RWPE2 (cell line): ENCODE measurements around the gene CCDC141.

Experiments
- ATAC-seq: fragments of 200-7000 bp; cut with Tn5 transposase; 3 replicates; pipeline ENCODE4 v1.9.1; 2021; ENCODE audit warnings: low read depth
- DNase-seq: peaks from one replicate; pipeline ENCODE4 v3.0.0-alpha.2; 2020; ENCODE audit warnings: low spot score
- H3K27ac ChIP-seq: fragments of 450-650 bp; 2 replicates; pipeline ENCODE4 v1.5.1; 2017; ENCODE audit warnings: mild to moderate bottlenecking; ENCODE audit not compliant: poor library complexity, severe bottlenecking
- H3K27me3 ChIP-seq: fragments of 250-450 bp; sonication (Bioruptor Pico); 2 replicates; pipeline ENCODE4 v1.5.1; 2021; ENCODE audit warnings: mild to moderate bottlenecking, moderate library complexity; ENCODE audit not compliant: insufficient read depth, poor library complexity, severe bottlenecking
- H3K36me3 ChIP-seq: fragments of 250-450 bp; sonication (Bioruptor Pico); 2 replicates; pipeline ENCODE4 v1.5.1; 2020; ENCODE audit warnings: low read depth, mild to moderate bottlenecking, moderate library complexity
- H3K4me1 ChIP-seq: fragments of 250-450 bp; sonication (Bioruptor Pico); 2 replicates; pipeline ENCODE4 v1.5.1; 2021; ENCODE audit warnings: mild to moderate bottlenecking, moderate library complexity; ENCODE audit not compliant: insufficient read depth, poor library complexity, severe bottlenecking
- H3K4me3 ChIP-seq: fragments of 250-450 bp; sonication (Bioruptor Pico); 2 replicates; pipeline ENCODE4 v1.5.1; 2021; ENCODE audit warnings: mild to moderate bottlenecking, moderate library complexity; ENCODE audit not compliant: severe bottlenecking
- H3K9me3 ChIP-seq: fragments of 250-450 bp; sonication (Bioruptor Pico); 2 replicates; pipeline ENCODE4 v1.5.1; 2021; ENCODE audit warnings: mild to moderate bottlenecking, moderate library complexity; ENCODE audit not compliant: severe bottlenecking
- CTCF ChIP-seq: fragments of 450-650 bp; IDR thresholded peaks from one replicate; pipeline ENCODE4 v1.5.1; 2017; ENCODE audit warnings: mild to moderate bottlenecking, moderate library complexity; ENCODE audit not compliant: poor library complexity, severe bottlenecking

CCDC141 gene

GRCh38 chr2:178829981-178830380 lies 220.0 kb downstream of the CCDC141 start:
- ATAC-seq, result no peak
- no peak overlapping the region for H3K27ac ChIP-seq
- TF ChIP-seq CTCF, result no peak

GRCh38 chr2:178829299-178829960 lies 220.5 kb downstream of the CCDC141 start:
- Histone ChIP-seq H3K36me3 (no peaks in the 10 kb centered on the region), H3K9me3 (no peaks in the 10 kb centered on the region), H3K4me3 (no peak overlapping the region), H3K4me1 (no peaks in the 10 kb centered on the region), H3K27me3 (no peaks in the 10 kb centered on the region), H3K27ac (no peak overlapping the region)
- no peak for ATAC-seq
- TF ChIP-seq CTCF, result no peak
- no peak for DNase-seq

More at GRCh38 chr2:178829981-178830380, 220.0 kb downstream of the CCDC141 start:
- H3K27me3 ChIP-seq, result no peaks in the 10 kb centered on the region
- DNase-seq, result no peak
- H3K36me3 ChIP-seq, result no peaks in the 10 kb centered on the region
- H3K4me3 ChIP-seq, result no peak overlapping the region
- H3K9me3 ChIP-seq, result no peaks in the 10 kb centered on the region
- no peaks in the 10 kb centered on the region for H3K4me1 ChIP-seq

DNA sequence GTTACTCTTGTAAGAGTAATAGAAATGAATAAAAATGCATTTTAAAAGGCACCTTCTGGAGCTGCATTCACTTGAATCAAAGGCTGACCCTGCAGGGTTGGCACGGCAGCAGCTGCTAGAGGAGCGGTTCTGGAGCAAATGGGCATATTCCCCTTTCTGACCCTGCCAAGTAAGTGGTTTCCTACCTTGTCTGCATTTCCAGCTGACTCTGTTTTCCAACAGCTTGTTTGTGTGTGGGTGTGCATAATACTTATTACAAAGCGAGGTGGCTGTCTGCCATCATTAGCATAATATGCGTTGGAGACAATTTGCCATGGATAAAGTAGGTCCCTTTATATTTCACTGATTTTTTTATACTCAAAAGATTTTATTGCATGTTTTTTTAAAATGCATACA lies 221.5 kb downstream of the CCDC141 start:
- TF ChIP-seq CTCF, result no peak
- H3K36me3 ChIP-seq, result no peaks in the 10 kb centered on the region
- H3K27ac ChIP-seq, result no peak overlapping the region
- no peaks in the 10 kb centered on the region for H3K9me3 ChIP-seq
- H3K27me3 ChIP-seq, result no peaks in the 10 kb centered on the region
- ATAC-seq, result no peak
- no peak overlapping the region for H3K4me3 ChIP-seq
- H3K4me1 ChIP-seq, result no peaks in the 10 kb centered on the region
- no peak for DNase-seq

DNA sequence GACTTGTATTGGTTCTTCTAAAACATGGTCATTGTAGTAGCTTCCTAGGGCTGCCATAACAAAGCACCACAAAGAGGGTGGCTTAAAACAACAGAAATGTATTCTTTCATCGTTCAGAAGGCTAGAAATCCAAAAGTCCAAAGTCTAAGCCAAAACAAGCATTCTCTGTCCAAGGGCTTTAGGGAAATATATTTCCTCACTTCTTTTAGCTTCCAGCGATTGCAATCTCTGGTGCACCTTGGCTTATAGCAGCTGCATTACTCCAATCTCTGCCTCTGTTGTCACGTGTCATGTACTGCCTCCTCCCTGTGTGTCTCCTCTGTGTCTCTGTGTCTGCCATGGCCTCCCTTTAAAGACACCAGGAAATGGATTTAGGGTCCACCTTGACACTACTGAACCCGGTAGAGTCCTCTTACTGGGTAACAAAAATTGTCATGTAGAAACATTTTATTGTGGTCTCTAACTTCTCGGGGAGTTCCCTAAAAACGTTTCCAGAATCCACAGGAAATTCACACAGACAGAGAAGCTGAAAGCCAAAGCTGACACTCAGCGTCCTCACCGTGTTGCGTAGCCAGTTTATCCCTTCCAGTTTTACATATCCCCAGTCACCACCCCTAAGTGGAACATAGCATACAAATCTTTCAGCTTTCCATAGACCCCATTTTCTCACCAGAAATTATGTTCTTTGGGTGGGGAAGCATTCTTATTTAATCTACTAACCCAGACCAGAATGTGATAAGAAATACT lies 222.0 kb downstream of the CCDC141 start:
- Histone ChIP-seq H3K27ac (no peak overlapping the region), H3K4me3 (no peak overlapping the region), H3K9me3 (no peaks in the 10 kb centered on the region), H3K27me3 (no peaks in the 10 kb centered on the region), H3K36me3 (no peaks in the 10 kb centered on the region), H3K4me1 (no peaks in the 10 kb centered on the region)
- DNase-seq (no peak), ATAC-seq (no peak)
- TF ChIP-seq CTCF, result no peak

DNA sequence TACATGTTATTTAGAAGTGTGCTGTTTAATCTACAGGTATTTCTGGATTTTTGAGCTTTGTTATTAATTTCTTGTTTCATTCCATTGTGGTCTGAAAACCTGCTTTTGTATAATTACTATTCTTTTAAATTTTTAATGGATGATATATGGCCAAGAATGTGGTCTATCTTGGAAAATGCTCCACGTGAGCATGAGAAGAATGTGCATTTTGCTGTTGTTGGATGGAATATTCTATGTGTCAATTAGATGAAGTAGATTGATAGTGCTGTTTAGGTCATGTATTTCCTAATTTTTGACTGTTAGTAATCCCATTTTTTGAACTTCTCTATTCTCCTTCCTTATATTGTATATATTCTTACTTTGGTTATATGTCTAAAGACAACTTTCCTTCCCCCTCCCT lies 222.8 kb downstream of the CCDC141 start:
- H3K4me1 ChIP-seq, result no peaks in the 10 kb centered on the region
- no peak for TF ChIP-seq CTCF
- H3K27me3 ChIP-seq, result no peaks in the 10 kb centered on the region
- DNase-seq, result no peak
- no peak overlapping the region for H3K4me3 ChIP-seq
- H3K36me3 ChIP-seq, result no peaks in the 10 kb centered on the region
- no peaks in the 10 kb centered on the region for H3K9me3 ChIP-seq
- no peak overlapping the region for H3K27ac ChIP-seq
- no peak for ATAC-seq
